NCI-H82 (cell line): ENCODE data around the gene CDK7.
"Not testable (repeated sequence)": the region's sequence is repeated elsewhere in the genome, so short reads cannot be mapped to it uniquely, and the experiment has no call there.

ENCODE experiments used
- DNase-seq: peaks from one replicate; lab custom pipeline; 2025; lab: John Stamatoyannopoulos, UW

The CDK7 gene

DNA sequence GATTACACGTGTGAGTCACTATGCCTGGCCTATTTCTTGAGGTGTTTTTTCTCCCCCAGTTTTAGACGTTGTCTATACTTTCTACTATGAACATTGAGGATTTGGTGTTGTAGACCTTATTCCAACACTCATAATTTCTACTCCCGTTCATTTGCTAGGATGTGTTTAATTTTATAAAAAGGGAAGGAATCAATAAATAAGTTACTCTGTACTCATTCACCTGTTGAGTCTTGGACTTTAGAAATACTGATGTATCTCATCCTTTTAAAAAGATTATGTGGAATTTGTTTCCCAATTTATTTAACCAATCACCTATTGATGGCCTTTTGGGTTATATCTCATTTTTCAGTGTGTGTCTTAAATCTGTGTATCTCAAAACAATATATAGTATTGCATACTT, 3.2 kb downstream of the CDK7 start:
- DNase-seq = no peak

DNA sequence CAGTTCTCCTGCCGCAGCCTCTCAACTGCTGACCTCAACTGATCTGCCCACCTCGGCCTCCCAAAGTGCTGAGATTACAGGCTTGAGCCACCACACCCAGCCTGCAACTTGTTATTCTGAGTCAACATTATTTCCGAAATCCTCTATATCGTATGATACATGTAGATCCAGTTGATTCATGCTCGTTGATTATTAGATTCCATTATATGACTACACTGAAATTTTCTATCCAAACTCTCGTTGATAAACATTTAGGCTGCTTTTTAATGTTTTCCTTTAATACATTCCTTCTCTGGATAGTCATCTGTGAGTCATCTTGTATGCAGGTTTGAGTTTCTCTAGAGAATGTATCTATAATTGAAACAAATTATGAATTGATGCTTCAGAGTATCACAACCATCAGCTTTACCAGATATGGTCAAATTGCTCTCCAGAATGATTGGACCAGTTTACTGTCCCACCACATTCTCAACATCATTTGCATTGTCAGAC, 4.1 kb downstream of the CDK7 start:
- no peak for DNase-seq

DNA sequence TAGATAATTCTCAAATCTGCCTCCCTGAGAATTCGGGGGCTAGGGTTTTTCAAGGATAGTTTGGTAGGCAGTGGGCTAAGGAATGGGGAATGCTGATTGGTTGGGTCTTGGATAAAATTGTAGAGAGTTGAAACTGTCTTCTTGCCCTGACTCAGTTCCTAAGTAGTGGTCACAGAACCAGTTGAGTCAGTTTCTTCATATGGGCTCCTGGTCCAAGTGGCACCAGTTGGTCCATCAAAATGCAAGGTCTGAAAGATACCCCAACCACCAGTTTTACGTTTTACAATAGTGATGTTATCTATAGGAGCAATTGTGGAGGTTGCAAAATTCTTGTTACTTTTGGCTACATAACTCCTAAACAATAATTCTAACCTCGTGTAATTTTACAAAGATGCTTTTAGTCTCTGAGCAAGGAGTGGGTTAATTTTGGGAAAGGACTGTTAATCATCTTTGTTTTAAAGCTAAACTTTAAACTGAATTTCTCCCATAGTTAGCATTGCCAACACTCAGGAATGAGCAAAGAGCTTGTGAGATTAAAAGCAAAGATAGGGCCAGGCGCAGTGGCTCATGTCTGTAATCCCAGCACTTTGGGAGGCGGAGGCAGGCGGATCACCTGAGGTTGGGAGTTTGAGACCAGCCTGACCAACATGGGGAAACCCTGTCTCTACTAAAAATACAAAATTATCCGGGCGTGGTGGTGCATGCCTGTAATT, 7.7 kb downstream of the CDK7 start:
- no peak for DNase-seq

DNA sequence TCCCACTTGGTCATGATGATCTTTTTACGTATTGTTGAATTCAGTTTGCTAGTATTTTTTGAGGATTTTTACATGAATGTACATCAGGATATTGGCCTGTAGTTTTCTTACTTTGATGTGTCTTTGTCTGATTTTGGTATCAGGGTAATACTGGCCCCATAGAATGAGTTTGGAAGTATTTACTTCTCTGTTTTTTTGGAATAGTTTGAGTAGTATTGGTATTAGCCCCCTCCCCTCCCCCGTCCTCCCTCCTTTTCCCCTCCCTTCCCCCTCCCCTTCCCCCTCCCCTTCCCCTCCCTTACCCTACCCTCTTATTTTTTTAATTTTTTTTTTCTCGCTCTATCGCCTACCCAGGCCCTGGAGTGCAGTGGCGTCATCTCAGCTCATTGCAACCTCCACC, 10.3 kb downstream of the CDK7 start:
- no peak for DNase-seq

DNA sequence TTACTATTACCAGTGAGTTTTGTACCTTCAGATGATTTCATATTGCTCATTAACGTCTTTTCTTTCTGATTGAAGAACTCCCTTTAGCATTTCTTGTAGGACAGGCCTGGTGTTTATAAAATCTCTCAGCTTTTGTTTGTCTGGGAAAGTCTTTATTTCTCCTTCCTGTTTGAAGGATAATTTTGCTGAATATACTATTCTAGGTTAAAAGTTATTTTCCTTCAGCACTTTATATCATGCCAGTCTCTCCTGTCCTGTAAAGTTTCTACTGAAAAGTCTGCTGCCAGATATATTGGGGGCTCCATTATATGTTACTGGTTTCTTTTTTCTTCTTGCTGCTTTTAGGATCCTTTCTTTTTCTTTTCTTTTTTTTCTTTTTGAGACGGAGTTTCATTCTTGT, 13.3 kb downstream of the CDK7 start:
- no peak for DNase-seq

DNA sequence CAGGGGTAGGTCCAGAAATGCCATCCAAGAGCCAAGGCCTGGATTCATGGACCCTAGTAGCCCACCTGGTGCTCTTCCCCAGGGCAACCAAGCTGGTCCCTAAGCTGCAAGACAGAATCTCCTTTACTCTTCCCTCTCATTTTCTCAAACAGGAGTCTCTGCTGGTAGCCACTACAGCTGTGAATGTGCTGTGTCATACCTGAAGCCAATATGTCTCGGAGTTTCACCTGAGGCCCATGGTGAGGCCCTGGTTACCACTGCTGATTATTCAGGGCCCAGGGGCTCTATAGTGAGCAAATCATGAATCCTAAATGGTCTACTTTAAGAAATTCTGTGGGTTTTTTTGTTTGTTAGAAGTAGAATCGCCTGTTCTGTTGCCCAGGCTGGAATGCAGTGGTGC, 15.9 kb downstream of the CDK7 start:
- no peak for DNase-seq

DNA sequence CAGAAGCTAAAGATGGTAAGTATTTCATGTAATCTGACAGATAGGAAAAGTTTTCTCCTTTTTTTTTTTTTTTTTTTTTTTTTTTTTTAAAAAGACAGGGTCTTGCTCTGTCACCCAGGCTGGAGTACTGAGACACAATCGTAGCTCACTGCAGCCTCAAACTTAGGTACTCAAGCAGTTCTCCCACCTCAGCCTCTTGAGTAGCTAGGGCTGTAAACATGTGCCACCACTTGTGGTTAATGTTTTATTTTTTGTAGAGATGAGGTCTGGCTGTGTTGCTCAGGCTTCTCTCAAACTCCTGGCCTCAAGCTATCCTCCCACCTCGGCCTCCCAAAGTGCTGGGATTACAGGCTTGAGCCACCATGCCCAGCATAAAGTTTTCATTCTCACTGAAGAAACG, 17.8 kb downstream of the CDK7 start:
- no peak for DNase-seq

DNA sequence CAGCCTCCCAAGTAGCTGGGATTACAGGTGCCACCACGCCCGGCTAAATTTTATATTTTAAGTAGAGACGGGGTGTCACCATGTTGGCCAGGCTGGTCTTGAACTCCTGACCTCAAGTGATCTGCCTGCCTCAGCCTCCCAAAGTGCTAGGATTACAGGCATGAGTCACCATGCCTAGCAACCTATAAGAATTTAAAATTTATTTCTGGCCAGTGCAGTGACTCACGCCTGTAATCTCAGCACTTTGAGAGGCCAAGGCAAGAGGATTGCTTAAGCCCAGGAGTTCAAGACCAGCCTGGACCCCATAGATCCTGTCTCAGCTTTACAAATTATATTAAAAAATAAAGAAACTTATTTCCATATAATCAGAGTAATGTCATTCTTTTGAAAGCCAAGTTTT, 21.3 kb downstream of the CDK7 start:
- not testable (repeated sequence) for DNase-seq

DNA sequence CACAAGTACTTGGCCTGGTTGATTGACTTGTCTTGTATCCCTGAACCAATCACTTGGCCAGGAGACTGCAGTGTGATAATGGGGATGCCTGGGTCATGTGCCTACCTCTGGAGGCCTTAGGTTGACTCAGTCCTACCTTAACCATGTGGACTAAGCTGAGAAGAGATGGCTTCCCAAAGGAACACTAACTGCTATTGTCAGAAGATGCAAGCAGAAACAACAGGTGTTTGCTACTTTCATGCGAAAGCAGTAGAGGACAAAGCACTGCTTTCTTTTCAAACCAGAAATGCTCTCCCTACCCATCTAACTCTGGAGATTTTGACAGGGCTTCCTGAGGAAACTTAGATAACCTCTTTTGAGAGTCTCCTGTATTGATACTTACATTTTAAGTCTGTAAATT, 22.9 kb downstream of the CDK7 start:
- no peak for DNase-seq

DNA sequence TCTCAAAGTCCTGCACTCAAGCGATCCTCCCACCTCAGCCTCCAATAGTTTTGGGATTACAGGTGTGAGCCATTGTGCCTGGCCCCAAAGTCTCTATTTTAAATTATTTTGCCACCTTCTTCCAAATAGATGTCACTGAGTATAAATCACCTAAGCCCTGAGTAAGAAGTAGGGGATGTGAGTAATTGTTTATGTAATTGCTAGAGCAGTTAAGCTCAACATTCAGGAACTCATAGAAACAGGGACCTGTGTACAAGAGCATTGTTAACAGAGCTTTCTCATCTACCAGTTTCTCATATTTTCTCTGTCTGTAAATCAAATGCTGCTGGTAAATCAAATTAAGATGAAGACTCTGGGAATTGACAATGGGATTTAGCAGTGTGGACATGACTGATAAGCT, 26.3 kb downstream of the CDK7 start:
- no peak for DNase-seq

DNA sequence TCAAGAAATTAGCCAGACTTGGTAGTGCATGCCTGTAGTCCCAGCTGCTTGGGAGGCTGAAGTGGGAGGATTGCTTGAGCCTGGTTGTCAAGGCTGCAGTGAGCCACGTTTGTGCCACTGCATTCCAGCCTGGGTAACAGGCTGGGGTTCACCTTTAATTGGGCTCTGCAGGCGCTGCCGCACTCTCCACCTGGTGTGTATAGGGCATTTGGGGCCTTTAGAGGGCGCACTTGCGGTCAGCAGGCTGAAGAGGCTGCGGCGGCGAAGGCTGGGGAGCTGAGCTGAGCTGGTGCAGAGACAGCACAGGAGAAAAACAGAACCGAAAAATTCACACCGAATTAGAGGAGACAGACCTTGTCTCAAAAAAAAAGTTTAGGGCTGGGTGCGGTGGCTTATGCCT, 31.2 kb downstream of the CDK7 start:
- DNase-seq = peak; percentile 36

DNA sequence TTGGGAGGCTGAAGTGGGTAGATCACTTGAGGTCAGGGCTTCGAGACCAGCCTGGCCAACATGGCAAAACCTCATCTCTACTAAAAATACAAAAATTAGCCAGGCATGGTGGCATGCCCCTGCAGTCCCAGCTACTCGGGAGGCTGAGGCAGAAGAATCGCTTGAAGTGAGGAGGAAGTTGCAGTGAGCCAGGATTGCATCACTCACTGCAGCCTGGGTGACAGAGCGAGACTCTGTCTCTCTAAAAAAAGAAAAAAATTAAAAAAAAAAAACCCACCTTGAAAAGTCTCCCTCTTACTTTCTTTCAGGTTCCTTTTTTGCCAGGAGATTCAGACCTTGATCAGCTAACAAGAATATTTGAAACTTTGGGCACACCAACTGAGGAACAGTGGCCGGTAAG, 34.2 kb downstream of the CDK7 start:
- no peak for DNase-seq

DNA sequence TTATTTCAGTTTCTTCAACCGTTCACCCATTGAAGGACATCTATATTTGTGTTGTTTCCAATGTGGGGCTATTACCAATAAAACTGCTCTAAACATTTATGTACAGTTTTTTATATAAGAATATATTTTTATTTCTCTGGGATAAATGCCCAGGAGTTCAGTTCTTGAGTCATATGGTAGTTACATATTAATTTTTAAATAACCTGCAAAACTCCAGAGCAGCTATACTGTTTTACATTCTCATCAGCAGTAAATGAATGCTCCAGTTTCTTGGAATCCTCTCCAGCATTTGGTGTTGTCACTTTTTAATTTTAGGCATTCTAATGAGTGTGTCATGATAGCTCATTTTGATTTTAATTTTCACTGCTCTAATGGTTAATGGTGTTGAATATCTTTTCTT, 36.2 kb downstream of the CDK7 start:
- DNase-seq = no peak

DNA sequence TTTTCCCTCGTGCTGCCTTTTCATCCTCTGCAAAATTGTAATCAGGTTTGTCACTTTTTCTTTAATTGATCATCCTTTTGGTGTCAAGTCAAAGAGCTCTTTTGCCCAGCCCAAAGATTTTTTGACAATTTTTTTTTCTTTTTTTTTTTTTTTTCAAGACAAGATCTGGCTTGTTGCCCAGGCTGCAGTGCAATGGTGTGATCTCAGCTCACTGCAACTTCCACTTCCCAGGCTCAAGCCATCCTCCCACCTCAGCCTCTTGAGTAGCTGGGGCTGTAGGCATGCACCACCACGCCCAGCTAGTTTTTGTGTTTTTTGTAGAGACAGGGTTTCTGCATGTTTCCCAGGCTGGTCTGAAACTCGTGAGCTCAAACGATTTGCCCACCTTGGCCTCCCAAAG, 36.7 kb downstream of the CDK7 start:
- DNase-seq = no peak

DNA sequence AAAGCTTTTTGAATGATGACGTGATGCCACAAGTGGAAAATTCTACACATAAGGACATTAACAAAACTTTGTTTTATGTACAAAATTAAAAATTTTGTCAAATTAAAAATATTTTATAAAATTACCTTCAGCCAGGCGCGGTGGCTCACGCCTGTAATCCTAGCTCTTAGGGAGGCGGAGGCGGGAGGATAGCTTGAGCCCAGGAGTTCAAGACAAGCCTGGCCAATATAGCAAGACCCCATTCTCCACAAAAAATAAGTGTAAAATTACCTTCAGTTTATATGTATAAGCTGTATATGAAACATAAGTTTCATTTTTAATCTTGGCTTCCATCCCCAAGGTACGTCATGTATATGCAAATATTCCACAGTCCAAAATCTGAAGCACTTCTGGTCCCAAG, 40.9 kb downstream of the CDK7 start:
- DNase-seq = no peak

DNA sequence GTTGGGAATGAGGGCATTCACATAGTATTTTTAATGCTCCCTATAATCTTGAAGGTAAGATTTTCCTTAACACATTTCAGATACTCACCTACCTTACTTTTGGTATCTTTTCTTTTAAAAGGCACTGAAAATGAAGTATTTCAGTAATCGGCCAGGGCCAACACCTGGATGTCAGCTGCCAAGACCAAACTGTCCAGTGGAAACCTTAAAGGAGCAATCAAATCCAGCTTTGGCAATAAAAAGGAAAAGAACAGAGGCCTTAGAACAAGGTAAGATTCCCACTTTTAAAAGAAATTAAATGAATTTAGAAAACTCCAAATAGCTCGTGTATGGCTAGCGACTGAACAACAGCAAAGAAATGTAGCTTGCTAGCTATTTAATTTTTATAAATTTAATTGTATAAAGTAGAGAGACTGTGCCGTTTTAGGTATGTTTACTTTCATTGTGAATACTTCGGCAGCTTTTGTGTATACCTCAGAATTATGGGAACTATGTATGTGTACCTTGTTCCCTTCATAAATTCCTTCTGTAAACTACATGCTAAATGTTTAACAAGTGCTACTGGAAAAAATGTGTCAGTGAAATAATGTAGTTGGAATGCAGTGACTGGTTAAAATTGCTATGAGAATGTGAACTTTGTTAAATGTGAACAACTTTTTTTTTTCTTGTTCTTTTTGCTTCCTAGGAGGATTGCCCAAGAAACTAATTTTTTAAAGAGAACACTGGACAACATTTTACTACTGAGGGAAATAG, 41.9 kb downstream of the CDK7 start:
- no peak for DNase-seq

DNA sequence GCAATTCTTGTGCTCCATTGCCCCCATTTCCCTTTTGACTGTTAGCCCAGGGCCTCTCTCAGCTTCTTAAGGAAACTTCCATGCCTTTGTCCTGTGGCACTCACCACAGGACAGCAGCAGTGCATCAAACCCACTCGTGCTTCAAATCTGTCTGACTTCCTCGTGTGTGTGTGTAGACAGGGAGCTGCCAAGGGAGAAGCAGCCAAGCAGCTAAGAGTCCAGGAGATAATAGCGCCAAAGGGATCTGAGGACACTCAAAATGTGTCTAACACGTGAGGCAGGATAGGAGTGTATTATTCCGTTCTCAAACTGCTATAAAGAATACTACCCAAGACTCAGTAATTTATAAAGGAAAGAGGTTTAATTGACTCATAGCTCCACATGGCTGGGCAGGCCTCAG, 44.8 kb downstream of the CDK7 start:
- no peak for DNase-seq

DNA sequence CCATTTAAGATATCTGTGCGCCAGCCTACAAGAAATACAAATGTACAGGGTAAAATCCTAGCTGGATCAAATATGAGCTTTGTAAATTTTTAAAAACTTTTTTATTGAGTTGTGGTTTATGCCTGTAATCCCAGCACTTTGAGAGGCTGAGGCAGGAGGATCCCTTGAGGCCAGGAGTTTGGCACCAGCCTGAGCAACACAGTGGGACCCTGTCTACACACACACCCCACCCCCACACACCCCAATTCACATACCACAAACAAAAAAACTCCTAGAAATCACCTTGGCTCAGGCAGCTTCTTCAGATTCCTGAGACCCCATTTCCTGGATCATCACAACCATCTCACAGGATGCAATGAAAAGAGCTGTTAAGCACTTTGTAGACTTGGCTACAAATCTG, 46.4 kb downstream of the CDK7 start:
- no peak for DNase-seq

DNA sequence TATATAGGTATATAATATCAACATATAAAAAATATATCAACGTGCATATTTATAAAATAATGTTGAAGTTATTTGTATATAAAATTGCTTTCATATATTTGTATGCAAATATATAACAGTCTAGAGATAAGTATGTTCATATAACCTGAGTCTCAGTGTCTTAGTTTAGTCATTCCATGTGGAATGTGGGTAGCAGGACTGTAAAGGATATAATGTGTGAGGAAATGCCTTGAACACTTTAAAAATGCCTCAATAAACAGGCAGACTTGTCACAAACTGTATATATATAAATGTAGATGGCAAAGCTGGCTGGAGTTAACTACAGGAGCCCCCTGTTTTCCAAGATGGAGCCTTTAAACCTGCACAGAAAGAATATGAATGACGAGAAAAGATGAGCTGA, 49.5 kb downstream of the CDK7 start:
- no peak for DNase-seq

DNA sequence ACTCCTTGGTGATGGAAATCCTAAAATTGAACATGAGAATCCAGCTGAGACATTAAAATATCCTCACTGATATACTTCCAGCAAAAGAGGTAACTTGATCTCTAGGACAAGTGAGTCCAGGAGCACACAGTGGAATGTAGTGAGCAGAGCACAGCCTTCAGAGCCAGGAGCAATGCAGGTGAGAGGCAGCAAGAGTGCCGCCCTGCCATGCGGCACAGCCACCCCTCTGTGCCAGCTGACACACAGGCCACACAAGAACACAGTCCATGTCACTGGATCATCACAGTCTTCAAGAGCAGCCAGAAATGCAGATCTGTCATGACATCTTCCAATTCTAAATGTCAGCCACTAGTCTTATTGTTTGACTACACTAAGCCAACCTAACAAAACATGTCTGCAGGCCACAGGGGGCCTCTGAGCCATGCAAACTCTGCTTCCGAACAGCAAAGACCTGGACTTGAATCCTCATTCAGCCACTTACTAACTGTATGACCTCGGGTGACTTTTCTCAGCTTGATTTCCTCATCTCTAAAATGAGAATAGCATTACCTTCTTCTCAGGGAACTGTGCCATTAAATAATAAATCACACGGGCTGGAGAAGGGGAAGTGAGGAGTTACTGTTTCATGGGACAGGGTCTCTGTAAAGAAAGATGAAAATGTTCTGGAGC, 50.9 kb downstream of the CDK7 start:
- no peak for DNase-seq

DNA sequence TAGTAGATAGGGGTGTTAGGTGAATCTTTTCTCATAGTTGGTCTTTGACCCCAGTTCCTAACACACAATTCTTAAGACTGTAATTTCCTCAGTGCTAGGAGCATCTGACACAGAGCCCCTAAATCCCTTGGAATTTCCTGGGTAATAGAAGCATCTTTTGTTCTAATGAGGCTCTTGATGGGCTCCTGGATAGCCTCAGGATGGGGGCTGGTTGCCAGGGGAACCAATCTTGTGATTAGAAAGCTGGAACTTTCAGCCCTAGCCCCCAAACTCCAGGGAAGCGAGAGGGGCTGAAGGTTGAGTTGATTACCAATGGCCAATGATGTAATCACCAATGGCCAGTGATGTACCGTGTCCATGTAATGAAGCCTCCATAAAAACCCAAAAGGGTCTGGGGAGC, 53.4 kb downstream of the CDK7 start:
- peak; percentile 7 for DNase-seq

DNA sequence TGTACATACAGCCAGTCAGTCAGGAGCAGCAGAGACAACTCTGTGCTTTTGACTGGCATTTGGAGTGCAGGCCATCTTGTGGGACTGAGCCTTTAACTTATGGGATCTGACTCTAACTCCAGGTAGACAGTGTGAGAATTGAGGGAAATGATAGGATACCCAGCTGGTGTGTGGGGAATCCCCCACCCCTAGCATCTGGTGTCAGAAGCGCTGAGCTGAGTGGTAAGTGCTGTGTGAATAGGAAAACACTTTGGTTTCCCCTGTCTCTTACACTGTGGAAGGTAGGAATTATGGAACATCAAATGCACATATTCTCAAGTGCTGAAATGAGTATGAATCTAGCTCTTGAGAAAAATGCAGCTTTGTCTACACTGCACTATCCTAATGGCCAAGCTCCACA, 54.0 kb downstream of the CDK7 start:
- DNase-seq = peak; percentile 77

DNA sequence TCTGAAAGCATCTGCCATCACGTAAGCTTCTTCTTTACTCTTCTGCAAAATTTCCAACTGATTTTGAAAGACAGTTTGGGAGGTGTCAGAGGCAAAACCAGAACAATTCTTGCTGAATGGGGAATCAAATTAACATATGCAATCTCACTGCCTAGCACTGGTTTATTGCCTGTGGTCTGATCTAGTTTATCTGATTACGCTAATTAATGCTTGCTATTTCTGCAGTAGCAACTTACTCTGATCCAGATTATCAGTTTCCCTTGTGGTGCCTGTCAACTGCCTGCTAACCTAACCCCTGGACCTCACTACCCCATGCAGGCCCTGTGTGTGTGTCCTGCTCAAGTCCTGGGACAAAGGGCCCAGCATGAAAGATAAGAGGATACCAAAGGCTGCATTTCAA, 57.6 kb downstream of the CDK7 start:
- peak; percentile 65 for DNase-seq
